ENCODE data around the gene AP2A2. TPM values are rescaled to one million over a fixed set of nuclear protein-coding genes. Genes with fewer than 3 reads are reported as not detected.

The AP2A2 gene
- total RNA-seq, 2 donors from 2014 or later: 49.5 to 57.0 TPM

GRCh38 chr11:980438-981357 lies 55.0 kb downstream of the AP2A2 start:
- no peak for ATAC-seq (replicated peaks in 1 of 2)

GRCh38 chr11:981764-982163 lies 56.1 kb downstream of the AP2A2 start:
- H3K27me3 Mint-ChIP-seq (ENCODE audit: low read depth): no peaks in the 10 kb centered on the region
- ATAC-seq (replicated peaks in 1 of 2): no peak
- no peak overlapping the region for H3K27ac Mint-ChIP-seq
- H3K9me3 Mint-ChIP-seq: no peaks in the 10 kb centered on the region
- no peak overlapping the region for H3K4me3 Mint-ChIP-seq
- no peak for DNase-seq
- peaks cover 6% of the 10 kb centered on the region for H3K4me1 Mint-ChIP-seq (ENCODE audit: low read depth)
- peaks cover 1 to 2% of the 10 kb centered on the region in 2 donors for H3K36me3 Mint-ChIP-seq (ENCODE audit: insufficient read depth in 2 of 2)

More at GRCh38 chr11:980438-981357, 55.0 kb downstream of the AP2A2 start:
- DNase-seq: no peak
- Mint-ChIP-seq H3K4me1 (ENCODE audit: low read depth) (peaks cover 13% of the 10 kb centered on the region), H3K27ac (no peak overlapping the region), H3K4me3 (no peak overlapping the region), H3K9me3 (no peaks in the 10 kb centered on the region), H3K36me3 (ENCODE audit: insufficient read depth in 2 of 2) (peaks cover 1 to 2% of the 10 kb centered on the region in 2 donors), H3K27me3 (ENCODE audit: low read depth) (no peaks in the 10 kb centered on the region)

GRCh38 chr11:984546-984945 lies 58.9 kb downstream of the AP2A2 start:
- H3K4me3 Mint-ChIP-seq: no peak overlapping the region
- H3K36me3 Mint-ChIP-seq (ENCODE audit: insufficient read depth in 2 of 2): peaks cover 1 to 2% of the 10 kb centered on the region in 2 donors
- H3K27ac Mint-ChIP-seq: no peak overlapping the region
- no peak for DNase-seq
- no peaks in the 10 kb centered on the region for H3K27me3 Mint-ChIP-seq (ENCODE audit: low read depth)
- no peak for ATAC-seq (replicated peaks in 1 of 2)
- H3K4me1 Mint-ChIP-seq (ENCODE audit: low read depth): no peaks in the 10 kb centered on the region
- no peaks in the 10 kb centered on the region for H3K9me3 Mint-ChIP-seq

GRCh38 chr11:985406-985805 lies 59.7 kb downstream of the AP2A2 start:
- H3K36me3 Mint-ChIP-seq (ENCODE audit: insufficient read depth in 2 of 2): peaks cover 1 to 2% of the 10 kb centered on the region in 2 donors
- no peak overlapping the region for H3K27ac Mint-ChIP-seq
- H3K27me3 Mint-ChIP-seq (ENCODE audit: low read depth): no peaks in the 10 kb centered on the region
- no peak overlapping the region for H3K4me3 Mint-ChIP-seq
- ATAC-seq (replicated peaks in 1 of 2) (no peak), DNase-seq (no peak)
- no peaks in the 10 kb centered on the region for H3K4me1 Mint-ChIP-seq (ENCODE audit: low read depth)
- no peaks in the 10 kb centered on the region for H3K9me3 Mint-ChIP-seq

- H3K4me3 Mint-ChIP-seq: no peak overlapping the region
- ATAC-seq (replicated peaks in 1 of 2) (no peak), DNase-seq (no peak)
- H3K9me3 Mint-ChIP-seq: no peaks in the 10 kb centered on the region
- H3K27ac Mint-ChIP-seq: no peak overlapping the region
- H3K27me3 Mint-ChIP-seq (ENCODE audit: low read depth): no peaks in the 10 kb centered on the region
- peaks cover 0 to 2% of the 10 kb centered on the region in 2 donors for H3K36me3 Mint-ChIP-seq (ENCODE audit: insufficient read depth in 2 of 2)
- H3K4me1 Mint-ChIP-seq (ENCODE audit: low read depth): no peaks in the 10 kb centered on the region
Measured at GRCh38 chr11:985848-986247, 60.2 kb downstream of the AP2A2 start.

- no peak for ATAC-seq (replicated peaks in 1 of 2)
- no peak overlapping the region for H3K27ac Mint-ChIP-seq
- no peaks in the 10 kb centered on the region for H3K4me1 Mint-ChIP-seq (ENCODE audit: low read depth)
- H3K27me3 Mint-ChIP-seq (ENCODE audit: low read depth): no peaks in the 10 kb centered on the region
- no peaks in the 10 kb centered on the region for H3K9me3 Mint-ChIP-seq
- DNase-seq: no peak
- H3K4me3 Mint-ChIP-seq: no peak overlapping the region
- H3K36me3 Mint-ChIP-seq (ENCODE audit: insufficient read depth in 2 of 2): peaks cover 0 to 5% of the 10 kb centered on the region in 2 donors
Measured at GRCh38 chr11:986270-986951, 60.7 kb downstream of the AP2A2 start.

GRCh38 chr11:986952-987305 lies 61.3 kb downstream of the AP2A2 start:
- DNase-seq: no peak
- no peaks in the 10 kb centered on the region for H3K4me1 Mint-ChIP-seq (ENCODE audit: low read depth)
- no peak overlapping the region for H3K4me3 Mint-ChIP-seq
- peaks cover 0 to 5% of the 10 kb centered on the region in 2 donors for H3K36me3 Mint-ChIP-seq (ENCODE audit: insufficient read depth in 2 of 2)
- H3K9me3 Mint-ChIP-seq: no peaks in the 10 kb centered on the region
- no peak for ATAC-seq (replicated peaks in 1 of 2)
- H3K27me3 Mint-ChIP-seq (ENCODE audit: low read depth): no peaks in the 10 kb centered on the region
- no peak overlapping the region for H3K27ac Mint-ChIP-seq

- H3K4me3 Mint-ChIP-seq: no peak overlapping the region
- no peak for DNase-seq
- ATAC-seq (replicated peaks in 1 of 2): no peak
- H3K4me1 Mint-ChIP-seq (ENCODE audit: low read depth): no peaks in the 10 kb centered on the region
- no peak overlapping the region for H3K27ac Mint-ChIP-seq
- H3K36me3 Mint-ChIP-seq (ENCODE audit: insufficient read depth in 2 of 2): peaks cover 0 to 5% of the 10 kb centered on the region in 2 donors
- no peaks in the 10 kb centered on the region for H3K9me3 Mint-ChIP-seq
- no peaks in the 10 kb centered on the region for H3K27me3 Mint-ChIP-seq (ENCODE audit: low read depth)
Measured at GRCh38 chr11:987671-988070, 62.0 kb downstream of the AP2A2 start.

- H3K4me1 Mint-ChIP-seq (ENCODE audit: low read depth): peaks cover 3% of the 10 kb centered on the region
- H3K4me3 Mint-ChIP-seq: no peak overlapping the region
- H3K36me3 Mint-ChIP-seq (ENCODE audit: insufficient read depth in 2 of 2): peaks cover 2 to 3% of the 10 kb centered on the region in 2 donors
Measured at GRCh38 chr11:990101-990500, 64.4 kb downstream of the AP2A2 start.

GRCh38 chr11:991034-991433 lies 65.4 kb downstream of the AP2A2 start:
- Mint-ChIP-seq H3K9me3 (no peaks in the 10 kb centered on the region), H3K27ac (no peak overlapping the region), H3K4me1 (ENCODE audit: low read depth) (peaks cover 10% of the 10 kb centered on the region), H3K27me3 (ENCODE audit: low read depth) (no peaks in the 10 kb centered on the region), H3K36me3 (ENCODE audit: insufficient read depth in 2 of 2) (peaks cover 2 to 7% of the 10 kb centered on the region in 2 donors), H3K4me3 (no peak overlapping the region)
- ATAC-seq (replicated peaks in 1 of 2): no peak
- no peak for DNase-seq

More at GRCh38 chr11:990101-990500, 64.4 kb downstream of the AP2A2 start:
- Mint-ChIP-seq H3K9me3 (no peaks in the 10 kb centered on the region), H3K27ac (no peak overlapping the region), H3K27me3 (ENCODE audit: low read depth) (no peaks in the 10 kb centered on the region)
- DNase-seq (no peak), ATAC-seq (replicated peaks in 1 of 2) (no peak)

GRCh38 chr11:991711-992307 lies 66.1 kb downstream of the AP2A2 start:
- Mint-ChIP-seq H3K9me3 (no peaks in the 10 kb centered on the region), H3K36me3 (ENCODE audit: insufficient read depth in 2 of 2) (peaks cover 4 to 11% of the 10 kb centered on the region in 2 donors), H3K27me3 (ENCODE audit: low read depth) (no peaks in the 10 kb centered on the region), H3K4me1 (ENCODE audit: low read depth) (peaks cover 18% of the 10 kb centered on the region), H3K27ac (no peak overlapping the region), H3K4me3 (no peak overlapping the region)
- no peak for DNase-seq
- ATAC-seq (replicated peaks in 1 of 2): no peak

- no peak for DNase-seq
- H3K9me3 Mint-ChIP-seq: no peaks in the 10 kb centered on the region
- no peak for ATAC-seq (replicated peaks in 1 of 2)
- no peak overlapping the region for H3K4me3 Mint-ChIP-seq
- H3K27me3 Mint-ChIP-seq (ENCODE audit: low read depth): no peaks in the 10 kb centered on the region
- H3K36me3 Mint-ChIP-seq (ENCODE audit: insufficient read depth in 2 of 2): peaks cover 4 to 11% of the 10 kb centered on the region in 2 donors
- no peak overlapping the region for H3K27ac Mint-ChIP-seq
- peaks cover 21% of the 10 kb centered on the region for H3K4me1 Mint-ChIP-seq (ENCODE audit: low read depth)
Measured at GRCh38 chr11:992577-992976, 66.9 kb downstream of the AP2A2 start.

- no peaks in the 10 kb centered on the region for H3K9me3 Mint-ChIP-seq
- no peak for ATAC-seq (replicated peaks in 1 of 2)
- no peak for DNase-seq
- H3K4me1 Mint-ChIP-seq (ENCODE audit: low read depth): peaks cover 21% of the 10 kb centered on the region
- H3K27me3 Mint-ChIP-seq (ENCODE audit: low read depth): no peaks in the 10 kb centered on the region
- no peak overlapping the region for H3K4me3 Mint-ChIP-seq
- H3K27ac Mint-ChIP-seq: no peak overlapping the region
- peaks cover 4 to 11% of the 10 kb centered on the region in 2 donors for H3K36me3 Mint-ChIP-seq (ENCODE audit: insufficient read depth in 2 of 2)
Measured at GRCh38 chr11:993632-994167, 68.0 kb downstream of the AP2A2 start.

All from activated T-cell treated with anti-CD3 and anti-CD28 coated beads, Interleukin-2, amount 50 U/mL, for 72 hours (primary cell).